HCT116 (cell line): Measurements from ENCODE around the gene SLCO4C1. TPM values are rescaled to one million over a fixed set of nuclear protein-coding genes. Genes with fewer than 3 reads are reported as not detected.

Source experiments
- ATAC-seq: fragments of 200-7000 bp; cut with Tn5 transposase; 2 replicates; pipeline ENCODE4 v1.9.1; 2020; ENCODE audit warnings: mild to moderate bottlenecking, moderate library complexity
- BruUV-seq: library from RNA; stranded (reverse); fragments of 400-500 nt; replicated peaks from 2 replicates; lab custom pipeline; 2021; lab: Mats Ljungman, UMichigan
- CTCF ChIA-PET: fragments of 300-600 bp; sonication (Branson Sonifier 250); formaldehyde crosslinking; loops from one replicate; lab custom pipeline; 2021; ENCODE audit warnings: antibody characterized with exemption; lab: Charles Lee
- POLR2A ChIA-PET: fragments of 300-600, 350-600 bp; sonication (Branson Sonifier 250); formaldehyde crosslinking; loops from one replicate; lab custom pipeline; 2021; ENCODE audit warnings: antibody characterized with exemption; lab: Charles Lee
- RAD21 ChIA-PET, 2 experiments: fragments of 300-600 bp; sonication (Branson Sonifier 250); formaldehyde crosslinking; loops; one replicate each; lab custom pipeline; 2023; ENCODE audit warnings: low total read pairs in 2 of 2; ENCODE audit not compliant: uncharacterized antibody in 2 of 2, unreplicated experiment in 2 of 2, low non-redundant PET in 1 of 2; lab: Charles Lee
- DNase-seq: peaks from one replicate; pipeline ENCODE4 v3.0.0-alpha.2; 2010; ENCODE audit warnings: low read depth, low spot score
- H2AFZ ChIP-seq: fragments of 200-600 bp; shearing (Covaris generic), sonication (generic); 2 replicates; pipeline ENCODE4 v1.6.1; 2017; ENCODE audit warnings: low read depth, mixed run types, mixed read lengths, antibody characterized with exemption, low read length; ENCODE audit not compliant: poor library complexity, severe bottlenecking
- H3K27ac ChIP-seq: 2 replicates; pipeline ENCODE4 v1.5.1; 2012; ENCODE audit warnings: low read depth, low read length
- H3K27me3 ChIP-seq: fragments of 200-600 bp; sonication (generic); 2 replicates; pipeline ENCODE4 v1.6.1; 2016; ENCODE audit warnings: mixed run types, low read length, mixed read lengths; ENCODE audit not compliant: insufficient read depth
- H3K36me3 ChIP-seq, 2 experiments: fragments of 200-500 bp in 1 of 2; fragments of 200-600 bp in 1 of 2; sonication (Bioruptor generic) in 1 of 2; sonication (generic) in 1 of 2; 2 replicates each; pipeline versions ENCODE4 v1.5.1 to v1.6.1; 2014 to 2016; ENCODE audit warnings: low read length in 2 of 2, inconsistent platforms in 1 of 2, mixed read lengths in 1 of 2, mixed run types in 1 of 2; ENCODE audit not compliant: insufficient read depth in 2 of 2, control insufficient read depth in 1 of 2
- H3K4me1 ChIP-seq, 2 experiments: fragments of 200-600 bp in 1 of 2; sonication (generic) in 1 of 2; 2 replicates each; pipeline versions ENCODE4 v1.5.1 to v1.6.1; 2012 to 2017; ENCODE audit warnings: low read length in 2 of 2, inconsistent platforms in 1 of 2, mild to moderate bottlenecking in 1 of 2, mixed read lengths in 1 of 2, mixed run types in 1 of 2, moderate library complexity in 1 of 2; ENCODE audit not compliant: insufficient read depth in 2 of 2, control insufficient read depth in 1 of 2
- H3K4me2 ChIP-seq: fragments of 200-600 bp; sonication (generic); 2 replicates; pipeline ENCODE4 v1.6.1; 2017; ENCODE audit warnings: mixed run types, low read length, mixed read lengths
- H3K4me3 ChIP-seq, 2 experiments: fragments of 200-600 bp in 1 of 2; sonication (generic) in 1 of 2; replicated peaks in 1 of 2; 2 replicates each; pipeline ENCODE4 v1.5.1; 2011 to 2016; ENCODE audit warnings: low read length in 2 of 2, control low read depth in 1 of 2, low read depth in 1 of 2, mild to moderate bottlenecking in 1 of 2, mixed read lengths in 1 of 2, mixed run types in 1 of 2
- H3K79me2 ChIP-seq: fragments of 200-600 bp; sonication (generic); 2 replicates; pipeline ENCODE4 v1.6.1; 2017; ENCODE audit warnings: mild to moderate bottlenecking, mixed run types, low read length, moderate library complexity, mixed read lengths; ENCODE audit not compliant: insufficient read depth
- H3K9ac ChIP-seq: fragments of 200-600 bp; sonication (generic); 2 replicates; pipeline ENCODE4 v1.6.1; 2016; ENCODE audit warnings: low read length, mixed read lengths
- H3K9me2 ChIP-seq: fragments of 200-600 bp; sonication (generic), shearing (Covaris generic); 2 replicates; pipeline ENCODE4 v1.6.1; 2017; ENCODE audit warnings: mixed run types, mild to moderate bottlenecking, moderate library complexity; ENCODE audit not compliant: insufficient read depth
- H3K9me3 ChIP-seq, 2 experiments: fragments of 200-500 bp in 1 of 2; fragments of 200-600 bp in 1 of 2; sonication (Bioruptor generic) in 1 of 2; sonication (generic) in 1 of 2; 2 replicates each; pipeline ENCODE4 v1.6.1; 2014 to 2017; ENCODE audit warnings: low read length in 2 of 2, mixed read lengths in 2 of 2, inconsistent platforms in 1 of 2, low read depth in 1 of 2, mild to moderate bottlenecking in 1 of 2, mixed run types in 1 of 2, moderate library complexity in 1 of 2; ENCODE audit not compliant: control insufficient read depth in 1 of 2, insufficient read depth in 1 of 2
- H4K20me1 ChIP-seq: fragments of 200-600 bp; sonication (generic), shearing (Covaris generic); 2 replicates; pipeline ENCODE4 v1.6.1; 2017; ENCODE audit warnings: mixed run types, mild to moderate bottlenecking, moderate library complexity; ENCODE audit not compliant: insufficient read depth
- CBX3 ChIP-seq: IDR thresholded peaks from 2 replicates; pipeline ENCODE4 v1.6.1; 2012; ENCODE audit warnings: low read depth
- CEBPB ChIP-seq: IDR thresholded peaks from 2 replicates; pipeline ENCODE4 v1.6.1; 2012; ENCODE audit warnings: low read depth
- CTCF ChIP-seq, 3 experiments: fragments of 200-600 bp in 1 of 3; sonication (generic) in 1 of 3; IDR thresholded peaks in 2 of 3; conservative IDR thresholded peaks in 1 of 3; 2 replicates each; pipeline ENCODE4 v1.5.1; 2012 to 2017; ENCODE audit warnings: low read depth in 2 of 3, low read length in 2 of 3, antibody characterized with exemption in 1 of 3, borderline replicate concordance in 1 of 3, control low read depth in 1 of 3, mild to moderate bottlenecking in 1 of 3, mixed read lengths in 1 of 3, mixed run types in 1 of 3, moderate library complexity in 1 of 3; ENCODE audit not compliant: insufficient read depth in 1 of 3
- EGR1 ChIP-seq: IDR thresholded peaks from 2 replicates; pipeline ENCODE4 v1.6.1; 2012; ENCODE audit warnings: low read depth
- ELF1 ChIP-seq: IDR thresholded peaks from 2 replicates; pipeline ENCODE4 v1.6.1; 2012; ENCODE audit warnings: low read depth, borderline replicate concordance
- EZH2 ChIP-seq: fragments of 200-600 bp; sonication (generic); IDR thresholded peaks from 2 replicates; pipeline ENCODE4 v1.6.1; 2017; ENCODE audit warnings: antibody characterized with exemption, mixed run types
- EZH2phosphoT487 ChIP-seq: fragments of 200-600 bp; IDR thresholded peaks from 2 replicates; pipeline ENCODE4 v1.6.1; 2018; ENCODE audit warnings: antibody characterized with exemption, borderline replicate concordance
- FOSL1 ChIP-seq: IDR thresholded peaks from 2 replicates; pipeline ENCODE4 v1.6.1; 2012; ENCODE audit warnings: low read depth
- JUND ChIP-seq: IDR thresholded peaks from 2 replicates; pipeline ENCODE4 v1.6.1; 2012
- POLR2A ChIP-seq: IDR thresholded peaks from 2 replicates; pipeline ENCODE4 v1.7.0; 2011; ENCODE audit warnings: borderline replicate concordance; ENCODE audit not compliant: insufficient read depth, insufficient read length; ENCODE audit errors: extremely low read depth
- RAD21 ChIP-seq: IDR thresholded peaks from 2 replicates; pipeline ENCODE4 v1.6.1; 2012; ENCODE audit warnings: low read depth, mild to moderate bottlenecking
- SIN3A ChIP-seq: IDR thresholded peaks from 2 replicates; pipeline ENCODE4 v1.6.1; 2012; ENCODE audit warnings: low read depth
- SRF ChIP-seq: IDR thresholded peaks from 2 replicates; pipeline ENCODE4 v1.6.1; 2012; ENCODE audit warnings: low read depth
- TCF7L2 ChIP-seq: IDR thresholded peaks from 2 replicates; pipeline ENCODE4 v1.7.0; 2011; ENCODE audit warnings: borderline replicate concordance, inconsistent platforms; ENCODE audit not compliant: insufficient read depth, insufficient read length; ENCODE audit errors: extremely low read depth
- YY1 ChIP-seq: IDR thresholded peaks from 2 replicates; pipeline ENCODE4 v1.6.1; 2011; ENCODE audit warnings: low read length, low read depth, moderate library complexity, mild to moderate bottlenecking; ENCODE audit not compliant: insufficient replicate concordance; ENCODE audit errors: extremely low read depth
- ZFX ChIP-seq: fragments of 450-650 bp; IDR thresholded peaks from 2 replicates; pipeline ENCODE4 v1.6.1; 2017
- ZNF274 ChIP-seq: fragments of 200-500 bp; sonication (Bioruptor generic); IDR thresholded peaks from 2 replicates; pipeline ENCODE4 v1.6.1; 2014; ENCODE audit warnings: mild to moderate bottlenecking, low read depth, low read length, inconsistent platforms
- intact Hi-C: fragments of 100-400 bp; cut with micrococcal nuclease; formaldehyde crosslinking; loops from 2 replicates; pipeline ENCODE4 v1.10.0; 2022
- total RNA-seq: library from RNA; stranded (reverse); gene quantifications from one replicate; pipeline ENCODE4 v1.2.1, GENCODE V29; 2021; ENCODE audit not compliant: unreplicated experiment
- TF ChIP-seq, protein P1 (sequence below): IDR thresholded peaks from 2 replicates; pipeline ENCODE4 v1.6.1; 2012

SLCO4C1 gene
- total RNA-seq, 1 experiment from 2014 or later = 0.12 TPM

DNA sequence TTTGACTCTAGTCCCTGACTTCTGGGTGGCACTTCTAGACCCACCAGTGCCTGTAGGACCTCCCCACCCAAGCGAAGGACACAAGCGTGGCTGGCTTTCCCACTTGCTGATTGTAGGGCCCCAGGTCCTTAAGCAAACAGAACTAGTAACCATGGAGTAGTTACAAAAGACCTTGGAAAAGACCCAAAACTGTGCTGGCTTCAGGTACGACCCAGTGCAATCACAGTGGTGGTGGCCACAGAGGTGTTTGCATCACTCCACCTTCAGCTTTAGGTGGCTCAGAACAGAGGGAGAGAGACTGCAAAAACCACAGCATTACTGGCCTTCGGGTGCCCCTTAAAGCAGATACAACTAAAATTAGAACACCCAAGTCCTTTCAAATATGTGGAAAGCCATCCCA is 52.9 kb downstream of the SLCO4C1 start:
- Histone ChIP-seq H3K27ac (no peak overlapping the region), H3K4me2 (no peak overlapping the region), H3K79me2 (no peaks in the 10 kb centered on the region), H2AFZ (no peak overlapping the region), H4K20me1 (no peaks in the 10 kb centered on the region), H3K27me3 (no peaks in the 10 kb centered on the region), H3K9me3 (no peaks in the 10 kb centered on the region), H3K4me3 (no peak overlapping the region), H3K4me1 (no peaks in the 10 kb centered on the region), H3K36me3 (no peaks in the 10 kb centered on the region), H3K9ac (no peak overlapping the region), H3K9me2 (no peaks in the 10 kb centered on the region)
- TF ChIP-seq SIN3A (no peak), JUND (no peak), EGR1 (no peak), EZH2phosphoT487 (no peak), CEBPB (no peak), SRF (no peak), POLR2A (no peak), CBX3 (no peak), ZFX (no peak), EZH2 (no peak), YY1 (no peak), ELF1 (no peak), TCF7L2 (no peak), ZNF274 (no peak), RAD21 (no peak), FOSL1 (no peak), CTCF (IDR thresholded peaks at IDR 0.05 in 2 of 3, conservative IDR thresholded peaks at IDR 0.05 in 1 of 3; ENCODE audit: borderline replicate concordance in 1 of 3, insufficient read depth in 1 of 3, low read depth in 2 of 3, low read length in 2 of 3) (no peak)
- TF ChIP-seq, protein P1, sequence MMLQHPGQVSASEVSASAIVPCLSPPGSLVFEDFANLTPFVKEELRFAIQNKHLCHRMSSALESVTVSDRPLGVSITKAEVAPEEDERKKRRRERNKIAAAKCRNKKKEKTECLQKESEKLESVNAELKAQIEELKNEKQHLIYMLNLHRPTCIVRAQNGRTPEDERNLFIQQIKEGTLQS = no peak
- ChIA-PET RAD21 (no interaction called here), CTCF (no interaction called here), POLR2A (no interaction called here)
- no TSS peak for BruUV-seq
- no peak for ATAC-seq
- intact Hi-C loops = no loop called here
- no peak for DNase-seq
